SK-N-SH (cell line): ENCODE data around the gene OXER1.

Source experiments
- EP300 ChIP-seq, 2 experiments: IDR thresholded peaks; 2 replicates each; pipeline versions ENCODE4 v1.4.0 to v1.6.1; 2012; ENCODE audit warnings: borderline replicate concordance in 1 of 2, low read depth in 1 of 2, low read length in 1 of 2
- POLR2AphosphoS5 ChIP-seq: IDR thresholded peaks from 2 replicates; pipeline ENCODE4 v1.6.1; 2012; ENCODE audit warnings: low read depth, low read length
- RAD21 ChIP-seq: IDR thresholded peaks from 2 replicates; pipeline ENCODE4 v1.6.1; 2012; ENCODE audit warnings: mild to moderate bottlenecking, low read length
- RCOR1 ChIP-seq: fragments of 150-350 bp; IDR thresholded peaks from 2 replicates; pipeline ENCODE4 v1.6.1; 2017; ENCODE audit warnings: antibody characterized with exemption, low read length
- SIN3A ChIP-seq: IDR thresholded peaks from 2 replicates; pipeline ENCODE4 v1.6.1; 2012; ENCODE audit warnings: low read depth, mild to moderate bottlenecking, low read length, moderate library complexity, borderline replicate concordance
- SMC3 ChIP-seq: IDR thresholded peaks from 2 replicates; pipeline ENCODE4 v1.6.1; 2012; ENCODE audit warnings: low read depth, low read length, improper control_type of control experiment
- TF ChIP-seq, protein P1 (sequence below): fragments of 200-600 bp; sonication (generic); IDR thresholded peaks from 2 replicates; pipeline ENCODE4 v1.6.1; 2017; ENCODE audit warnings: antibody characterized with exemption, mild to moderate bottlenecking, moderate library complexity

DNA sequence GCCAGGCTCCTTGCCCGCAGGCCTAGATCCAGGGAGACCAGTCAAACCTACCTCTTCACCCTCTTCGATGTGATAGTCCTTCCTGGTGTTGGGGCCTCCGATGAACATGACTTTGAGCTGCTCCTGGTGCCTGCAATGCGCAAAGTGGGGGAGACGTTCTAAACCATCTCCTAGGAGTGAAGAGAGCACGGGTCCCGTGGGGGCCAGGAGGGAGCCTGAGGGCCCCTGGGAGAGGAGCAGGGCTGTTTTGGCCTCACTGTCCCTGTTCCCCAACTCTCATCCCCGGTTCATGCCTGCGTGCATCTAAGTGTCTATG, 24.5 kb upstream of the OXER1 start:
- TF ChIP-seq RAD21 (no peak), EP300 (IDR thresholded peaks at IDR 0.05; ENCODE audit: borderline replicate concordance in 1 of 2, low read depth in 1 of 2, low read length in 1 of 2) (no peak), POLR2AphosphoS5 (no peak), SIN3A (no peak), RCOR1 (no peak), SMC3 (no peak)
- TF ChIP-seq, protein P1, sequence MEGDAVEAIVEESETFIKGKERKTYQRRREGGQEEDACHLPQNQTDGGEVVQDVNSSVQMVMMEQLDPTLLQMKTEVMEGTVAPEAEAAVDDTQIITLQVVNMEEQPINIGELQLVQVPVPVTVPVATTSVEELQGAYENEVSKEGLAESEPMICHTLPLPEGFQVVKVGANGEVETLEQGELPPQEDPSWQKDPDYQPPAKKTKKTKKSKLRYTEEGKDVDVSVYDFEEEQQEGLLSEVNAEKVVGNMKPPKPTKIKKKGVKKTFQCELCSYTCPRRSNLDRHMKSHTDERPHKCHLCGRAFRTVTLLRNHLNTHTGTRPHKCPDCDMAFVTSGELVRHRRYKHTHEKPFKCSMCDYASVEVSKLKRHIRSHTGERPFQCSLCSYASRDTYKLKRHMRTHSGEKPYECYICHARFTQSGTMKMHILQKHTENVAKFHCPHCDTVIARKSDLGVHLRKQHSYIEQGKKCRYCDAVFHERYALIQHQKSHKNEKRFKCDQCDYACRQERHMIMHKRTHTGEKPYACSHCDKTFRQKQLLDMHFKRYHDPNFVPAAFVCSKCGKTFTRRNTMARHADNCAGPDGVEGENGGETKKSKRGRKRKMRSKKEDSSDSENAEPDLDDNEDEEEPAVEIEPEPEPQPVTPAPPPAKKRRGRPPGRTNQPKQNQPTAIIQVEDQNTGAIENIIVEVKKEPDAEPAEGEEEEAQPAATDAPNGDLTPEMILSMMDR: no peak
